ENCODE results near the gene TACR1.

DNA sequence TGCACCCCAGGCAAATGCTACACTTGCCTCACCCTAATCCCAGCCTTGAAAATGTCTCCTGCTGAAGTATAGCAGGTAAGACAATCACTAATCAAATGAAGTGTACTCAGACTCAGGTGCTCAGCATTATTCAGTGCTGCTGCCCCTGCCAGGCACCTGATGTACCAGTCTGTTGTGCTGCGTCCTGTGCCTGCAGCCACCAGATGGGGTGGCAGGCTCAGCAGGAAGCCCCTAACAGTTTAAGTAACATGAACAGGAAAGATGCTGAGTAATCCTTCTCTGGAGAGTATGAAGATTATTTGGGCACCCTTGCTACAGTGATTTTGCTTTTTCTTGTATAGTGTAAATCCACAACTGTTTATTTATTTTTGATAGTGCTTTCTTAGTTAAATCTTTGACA is 69.1 kb downstream of the TACR1 start:
- TF ChIP-seq, protein P1, sequence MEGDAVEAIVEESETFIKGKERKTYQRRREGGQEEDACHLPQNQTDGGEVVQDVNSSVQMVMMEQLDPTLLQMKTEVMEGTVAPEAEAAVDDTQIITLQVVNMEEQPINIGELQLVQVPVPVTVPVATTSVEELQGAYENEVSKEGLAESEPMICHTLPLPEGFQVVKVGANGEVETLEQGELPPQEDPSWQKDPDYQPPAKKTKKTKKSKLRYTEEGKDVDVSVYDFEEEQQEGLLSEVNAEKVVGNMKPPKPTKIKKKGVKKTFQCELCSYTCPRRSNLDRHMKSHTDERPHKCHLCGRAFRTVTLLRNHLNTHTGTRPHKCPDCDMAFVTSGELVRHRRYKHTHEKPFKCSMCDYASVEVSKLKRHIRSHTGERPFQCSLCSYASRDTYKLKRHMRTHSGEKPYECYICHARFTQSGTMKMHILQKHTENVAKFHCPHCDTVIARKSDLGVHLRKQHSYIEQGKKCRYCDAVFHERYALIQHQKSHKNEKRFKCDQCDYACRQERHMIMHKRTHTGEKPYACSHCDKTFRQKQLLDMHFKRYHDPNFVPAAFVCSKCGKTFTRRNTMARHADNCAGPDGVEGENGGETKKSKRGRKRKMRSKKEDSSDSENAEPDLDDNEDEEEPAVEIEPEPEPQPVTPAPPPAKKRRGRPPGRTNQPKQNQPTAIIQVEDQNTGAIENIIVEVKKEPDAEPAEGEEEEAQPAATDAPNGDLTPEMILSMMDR (IDR thresholded peaks at IDR 0.05) = peak in 1 of 3 experiments; percentile 30
- TF ChIP-seq POLR2AphosphoS5 (IDR thresholded peaks at IDR 0.05) (no peak), POLR2A (IDR thresholded peaks at IDR 0.05; ENCODE audit: low read depth) (no peak), EP300 (IDR thresholded peaks at IDR 0.05) (no peak)
